Ascending aorta (tissue), 2 donors: ENCODE results near the gene RAD51B. TPM values are rescaled to one million over a fixed set of nuclear protein-coding genes. Genes with fewer than 3 reads are reported as not detected.

Experiments
- DNase-seq, 2 donors: peaks; one replicate each; pipeline ENCODE4 v3.0.0-alpha.2; 2019; ENCODE audit warnings: low spot score in 2 of 2
- H3K27ac ChIP-seq, 2 donors: fragments of 200-600 bp; sonication (generic); one replicate each; pipeline ENCODE4 v1.5.1; 2016 to 2017; ENCODE audit warnings: mild to moderate bottlenecking in 1 of 2
- H3K27me3 ChIP-seq: fragments of 200-600 bp; sonication (generic); one replicate; pipeline ENCODE4 v1.5.1; 2017
- H3K36me3 ChIP-seq, 2 donors: fragments of 200-600 bp; sonication (generic); one replicate each; pipeline ENCODE4 v1.5.1; 2016
- H3K4me1 ChIP-seq, 2 donors: fragments of 200-600 bp; sonication (generic); one replicate each; pipeline ENCODE4 v1.5.1; 2016 to 2017; ENCODE audit warnings: mild to moderate bottlenecking in 1 of 2
- H3K4me3 ChIP-seq, 2 donors: fragments of 200-600 bp; sonication (generic); one replicate each; pipeline ENCODE4 v1.5.1; 2016 to 2017; ENCODE audit warnings: mild to moderate bottlenecking in 1 of 2
- H3K9me3 ChIP-seq, 2 donors: fragments of 200-600 bp; sonication (generic); one replicate each; pipeline ENCODE4 v1.5.1; 2016
- CTCF ChIP-seq, 3 experiments: fragments of 200-600 bp in 2 of 3; fragments of 450-650 bp in 1 of 3; sonication (generic) in 2 of 3; IDR thresholded peaks; one replicate each; pipeline ENCODE4 v1.5.1; 2016 to 2019; ENCODE audit warnings: antibody characterized with exemption in 3 of 3, mild to moderate bottlenecking in 1 of 3, moderate library complexity in 1 of 3
- intact Hi-C: fragments of 100-400 bp; cut with DNase I; formaldehyde crosslinking; loops from one replicate; pipeline ENCODE4 v1.15.1; 2023
- total RNA-seq: library from RNA; depleted of rRNA; stranded (reverse); fragments of >200 nt; gene quantifications from one replicate; pipeline ENCODE4 v1.1.0, GENCODE V29; 2016

The RAD51B gene
- total RNA-seq, 1 donor from 2014 or later: not detected

DNA sequence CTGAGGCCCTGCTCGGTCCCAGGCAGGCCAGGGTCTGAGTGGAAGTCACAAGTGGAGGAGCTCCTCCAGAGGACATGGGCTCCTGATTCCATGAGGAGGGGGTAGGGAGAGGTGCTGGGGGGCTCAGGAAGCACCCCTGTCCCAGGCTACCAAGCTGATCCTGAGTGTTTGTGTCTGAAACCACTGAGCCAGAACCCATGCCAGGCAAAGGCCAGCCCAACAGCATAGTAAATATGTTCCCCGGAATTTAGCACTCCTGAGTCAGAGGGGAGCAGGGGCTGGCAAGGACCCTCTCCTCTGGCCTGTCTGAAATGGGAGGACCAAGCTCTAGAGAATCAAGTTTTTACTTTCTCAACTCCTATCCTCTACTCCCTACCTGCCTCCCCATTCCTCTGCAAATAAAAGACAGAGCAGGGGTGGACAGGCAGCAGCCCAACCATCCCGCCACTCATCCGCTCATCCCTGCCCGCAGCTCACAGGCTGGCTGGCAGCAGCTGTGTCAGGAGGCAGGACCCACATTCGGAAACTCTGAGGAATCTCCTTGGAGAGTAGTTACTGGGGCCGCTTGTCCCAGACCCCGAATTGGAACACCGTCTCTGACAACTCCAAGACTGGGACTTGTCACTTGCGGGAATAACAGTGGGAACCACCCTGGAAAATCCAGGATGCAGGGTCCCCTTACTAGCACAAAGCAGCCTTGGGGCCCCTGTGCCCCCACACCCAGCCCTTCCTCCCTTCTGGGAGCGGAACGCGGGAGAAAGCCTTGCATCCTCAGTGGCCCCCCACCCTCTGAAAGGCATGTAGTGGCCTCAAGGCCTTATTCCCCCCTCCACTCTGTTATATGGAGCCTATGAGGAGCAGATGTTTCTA lies 870.7 kb downstream of the RAD51B start:
- no peaks in the 10 kb centered on the region for H3K27me3 ChIP-seq
- peaks cover 0 to 18% of the 10 kb centered on the region in 2 donors for H3K4me1 ChIP-seq
- no peaks in the 10 kb centered on the region for H3K36me3 ChIP-seq
- no peak overlapping the region for H3K27ac ChIP-seq
- no peaks in the 10 kb centered on the region for H3K9me3 ChIP-seq
- no peak overlapping the region for H3K4me3 ChIP-seq
- no peak for TF ChIP-seq CTCF (IDR thresholded peaks at IDR 0.05)
- DNase-seq: no peak
- intact Hi-C loops: no loop called here

DNA sequence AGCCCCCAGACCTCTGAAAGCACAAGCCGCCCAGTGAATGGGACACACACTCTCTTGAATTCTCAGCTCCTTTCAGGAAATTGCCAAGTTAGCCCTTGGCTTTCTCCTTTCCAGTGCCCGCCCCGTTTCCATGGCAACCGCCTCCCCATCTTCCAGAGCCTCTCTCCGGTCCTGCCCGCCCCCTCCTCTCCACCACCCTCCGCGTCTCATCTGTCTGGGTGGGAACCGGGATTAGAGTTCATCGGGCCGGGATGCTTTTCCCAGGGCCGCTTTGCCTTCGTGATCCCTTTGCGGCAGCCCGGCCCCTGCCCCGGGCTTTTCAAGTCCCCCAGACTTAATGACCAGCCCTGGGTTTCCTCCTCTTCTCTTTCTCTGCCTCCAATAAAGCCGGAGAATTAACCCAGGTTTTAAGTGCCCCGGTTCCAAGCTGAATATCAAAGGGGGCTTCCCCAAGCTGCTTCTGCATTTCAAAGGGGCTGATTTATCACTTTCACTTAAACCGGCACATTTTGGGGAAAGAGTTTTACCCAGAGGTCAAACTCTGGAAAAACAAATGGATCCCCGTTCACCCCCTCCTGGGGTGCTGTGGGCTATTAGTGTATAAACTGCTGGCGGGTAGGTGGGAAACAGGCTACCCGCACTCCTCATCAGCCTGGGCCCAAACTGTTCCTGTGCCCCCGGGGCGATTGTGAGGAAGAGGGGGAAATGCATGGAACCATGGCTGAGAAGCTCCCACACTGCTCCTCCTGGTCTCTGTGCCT lies 871.6 kb downstream of the RAD51B start:
- intact Hi-C loops: no loop called here
- Histone ChIP-seq H3K27me3 (no peaks in the 10 kb centered on the region), H3K36me3 (no peaks in the 10 kb centered on the region), H3K4me1 (peaks cover 0 to 27% of the 10 kb centered on the region in 2 donors), H3K4me3 (no peak overlapping the region), H3K9me3 (no peaks in the 10 kb centered on the region), H3K27ac (no peak overlapping the region)
- DNase-seq: no peak
- TF ChIP-seq CTCF (IDR thresholded peaks at IDR 0.05): no peak

GRCh38 chr14:68691792-68692118 lies 872.2 kb downstream of the RAD51B start:
- H3K27ac ChIP-seq: no peak overlapping the region
- no peaks in the 10 kb centered on the region for H3K9me3 ChIP-seq
- TF ChIP-seq CTCF (IDR thresholded peaks at IDR 0.05): no peak
- peaks cover 0 to 28% of the 10 kb centered on the region in 2 donors for H3K4me1 ChIP-seq
- intact Hi-C loops: no loop called here
- no peak for DNase-seq
- H3K27me3 ChIP-seq: no peaks in the 10 kb centered on the region
- no peaks in the 10 kb centered on the region for H3K36me3 ChIP-seq
- no peak overlapping the region for H3K4me3 ChIP-seq

GRCh38 chr14:68692216-68692615 lies 872.6 kb downstream of the RAD51B start:
- intact Hi-C loops: no loop called here
- no peaks in the 10 kb centered on the region for H3K27me3 ChIP-seq
- peaks cover 0 to 28% of the 10 kb centered on the region in 2 donors for H3K4me1 ChIP-seq
- no peak for TF ChIP-seq CTCF (IDR thresholded peaks at IDR 0.05)
- H3K9me3 ChIP-seq: no peaks in the 10 kb centered on the region
- no peak for DNase-seq
- no peaks in the 10 kb centered on the region for H3K36me3 ChIP-seq
- no peak overlapping the region for H3K27ac ChIP-seq
- no peak overlapping the region for H3K4me3 ChIP-seq

DNA sequence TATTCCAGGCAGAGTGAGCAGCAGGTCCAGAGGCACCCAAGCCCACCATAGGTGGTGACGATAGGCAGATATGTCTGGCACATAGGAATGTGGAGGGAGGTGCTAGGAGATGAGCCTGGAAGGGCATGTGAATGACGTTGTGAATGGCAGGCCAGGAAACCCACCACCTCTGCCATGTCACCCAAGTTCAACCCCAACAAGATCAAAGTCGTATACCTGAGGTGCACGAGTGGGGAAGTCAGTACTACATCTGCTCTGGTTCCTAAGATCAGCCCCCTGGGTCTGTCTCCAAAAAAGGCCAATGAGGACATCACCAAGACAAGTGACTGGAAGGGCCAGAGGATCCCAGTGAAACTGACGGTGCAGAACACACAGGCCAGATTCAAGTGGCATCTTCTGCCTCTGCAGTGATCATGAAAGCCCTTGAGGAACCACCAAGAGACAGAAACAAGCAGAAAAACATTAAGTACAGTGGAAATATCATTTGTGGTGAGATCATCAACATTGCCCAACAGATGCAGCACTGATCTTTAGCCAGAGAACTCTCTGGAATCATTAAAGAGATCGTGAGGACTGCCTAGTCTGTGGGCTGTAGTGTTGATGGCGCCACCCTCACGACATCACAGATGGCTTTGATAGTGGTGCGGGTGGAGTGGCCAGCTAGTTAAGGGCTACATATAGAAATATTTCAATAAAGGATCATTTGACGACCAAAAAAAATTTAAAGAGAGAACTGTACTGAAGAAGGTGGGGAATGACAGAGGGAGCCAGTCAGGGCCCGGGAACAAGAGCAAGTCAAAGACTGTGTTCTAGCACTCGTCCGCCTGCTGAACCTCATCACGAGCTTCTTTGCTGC lies 873.6 kb downstream of the RAD51B start:
- H3K4me1 ChIP-seq: peaks cover 0 to 28% of the 10 kb centered on the region in 2 donors
- no peaks in the 10 kb centered on the region for H3K27me3 ChIP-seq
- no peak overlapping the region for H3K4me3 ChIP-seq
- no peak for TF ChIP-seq CTCF (IDR thresholded peaks at IDR 0.05)
- DNase-seq: no peak
- H3K27ac ChIP-seq: no peak overlapping the region
- intact Hi-C loops: no loop called here
- no peaks in the 10 kb centered on the region for H3K9me3 ChIP-seq
- no peaks in the 10 kb centered on the region for H3K36me3 ChIP-seq
